Endothelial cell of umbilical vein (primary cell): ENCODE results near the gene ABCF2. TPM values are rescaled to one million over a fixed set of nuclear protein-coding genes. Genes with fewer than 3 reads are reported as not detected.

Experiments used
- BruUV-seq: library from RNA; stranded (reverse); fragments of 400-500 nt; replicated peaks from 2 replicates; lab custom pipeline; 2021; lab: Mats Ljungman, UMichigan
- CTCF ChIA-PET: fragments of 300-600, 350-600 bp; sonication (Branson Sonifier 250); formaldehyde crosslinking; loops from one replicate; lab custom pipeline; 2021; ENCODE audit warnings: antibody characterized with exemption, inconsistent platforms; lab: Charles Lee
- POLR2A ChIA-PET: fragments of 300-600, 350-600 bp; sonication (Branson Sonifier 250); formaldehyde crosslinking; loops from one replicate; lab custom pipeline; 2021; ENCODE audit warnings: antibody characterized with exemption, inconsistent platforms; lab: Charles Lee
- DNase-seq: peaks from one replicate; pipeline ENCODE4 v3.0.0-alpha.2; 2011; ENCODE audit warnings: low read depth, low spot score
- FAIRE-seq: peaks from 2 replicates; lab custom pipeline; 2011; peaks lifted over from hg19 to GRCh38; lab: Jason Lieb, UNC
- H2AFZ ChIP-seq: 2 replicates; pipeline ENCODE4 v1.6.0; 2012; ENCODE audit warnings: low read depth, low read length, control low read depth, inconsistent platforms
- H3K27ac ChIP-seq: 2 replicates; pipeline ENCODE4 v1.5.1; 2011; ENCODE audit warnings: low read depth, mild to moderate bottlenecking, control low read depth, low read length, moderate library complexity; ENCODE audit not compliant: insufficient read depth
- H3K27me3 ChIP-seq, 2 experiments: 2 replicates each; pipeline versions ENCODE4 v1.6.0 to v1.6.1; 2011; ENCODE audit warnings: low read length in 2 of 2, mixed read lengths in 1 of 2; ENCODE audit not compliant: control insufficient read depth in 2 of 2, insufficient read depth in 2 of 2
- H3K36me3 ChIP-seq, 2 experiments: 2 replicates in 1 of 2; 3 replicates in 1 of 2; pipeline ENCODE4 v1.5.1; 2011; ENCODE audit warnings: low read length in 2 of 2, mild to moderate bottlenecking in 1 of 2, moderate library complexity in 1 of 2; ENCODE audit not compliant: control insufficient read depth in 2 of 2, insufficient read depth in 2 of 2; ENCODE audit errors: extremely low read depth in 1 of 2
- H3K4me1 ChIP-seq: 3 replicates; pipeline ENCODE4 v1.5.1; 2011; ENCODE audit warnings: mild to moderate bottlenecking, low read length; ENCODE audit not compliant: control insufficient read depth, insufficient read depth; ENCODE audit errors: extremely low read depth
- H3K4me2 ChIP-seq: 2 replicates; pipeline ENCODE4 v1.6.1; 2011; ENCODE audit warnings: low read length, control low read depth, mixed read lengths; ENCODE audit not compliant: insufficient read depth
- H3K4me3 ChIP-seq, 3 experiments: fragments of 200-600 bp in 1 of 3; sonication (generic), shearing (Covaris generic) in 1 of 3; replicated peaks in 1 of 3; 2 replicates each; pipeline ENCODE4 v1.5.1; 2011 to 2016; ENCODE audit warnings: control low read depth in 3 of 3, low read length in 3 of 3, mild to moderate bottlenecking in 2 of 3, inconsistent platforms in 1 of 3, low read depth in 1 of 3, moderate library complexity in 1 of 3; ENCODE audit not compliant: insufficient read depth in 1 of 3
- H3K79me2 ChIP-seq: 2 replicates; pipeline ENCODE4 v1.6.0; 2012; ENCODE audit warnings: low read length, inconsistent platforms; ENCODE audit not compliant: control insufficient read depth, insufficient read depth
- H3K9ac ChIP-seq: replicated peaks from 2 replicates; pipeline ENCODE3; 2011; ENCODE audit warnings: low read length, control low read depth; ENCODE audit not compliant: insufficient read depth; ENCODE audit errors: extremely low read depth
- H3K9me1 ChIP-seq: replicated peaks from 3 replicates; pipeline ENCODE4 v1.6.0; 2011; ENCODE audit warnings: mild to moderate bottlenecking, low read length; ENCODE audit not compliant: control insufficient read depth, insufficient read depth; ENCODE audit errors: extremely low read depth
- H3K9me3 ChIP-seq: replicated peaks from 2 replicates; pipeline ENCODE4 v1.5.1; 2012; ENCODE audit warnings: low read length, inconsistent platforms; ENCODE audit not compliant: control insufficient read depth, insufficient read depth
- H4K20me1 ChIP-seq: replicated peaks from 2 replicates; pipeline ENCODE3; 2011; ENCODE audit warnings: mild to moderate bottlenecking, low read length; ENCODE audit not compliant: control insufficient read depth, insufficient read depth; ENCODE audit errors: extremely low read depth
- CTCF ChIP-seq, 2 donors: IDR thresholded peaks; 1 replicate in 1 of 2; 2 replicates in 1 of 2; pipeline ENCODE4 v1.5.1; 2011; ENCODE audit warnings: low read length in 2 of 2, mild to moderate bottlenecking in 2 of 2, moderate library complexity in 2 of 2, control low read depth in 1 of 2, inconsistent platforms in 1 of 2, low read depth in 1 of 2; ENCODE audit not compliant: insufficient read depth in 1 of 2; ENCODE audit errors: extremely low read depth in 1 of 2
- EZH2 ChIP-seq: IDR thresholded peaks from 2 replicates; pipeline ENCODE4 v1.6.1; 2012; ENCODE audit warnings: borderline replicate concordance, low read depth, mild to moderate bottlenecking, moderate library complexity, low read length, inconsistent platforms; ENCODE audit not compliant: severe bottlenecking
- FOS ChIP-seq: IDR thresholded peaks from 2 replicates; pipeline ENCODE4 v1.6.1; 2011; ENCODE audit warnings: mild to moderate bottlenecking, low read length, moderate library complexity, borderline replicate concordance; ENCODE audit not compliant: insufficient read depth
- GATA2 ChIP-seq: IDR thresholded peaks from 2 replicates; pipeline ENCODE4 v1.7.0; 2011; ENCODE audit warnings: low read depth, mild to moderate bottlenecking, moderate library complexity, mixed read lengths, low read length; ENCODE audit not compliant: insufficient read length, insufficient read depth
- JUN ChIP-seq: IDR thresholded peaks from 2 replicates; pipeline ENCODE4 v1.6.1; 2011; ENCODE audit warnings: borderline replicate concordance, low read depth; ENCODE audit not compliant: insufficient read length, insufficient read depth
- MAX ChIP-seq: IDR thresholded peaks from 2 replicates; pipeline ENCODE4 v1.6.1; 2011; ENCODE audit not compliant: insufficient read depth, insufficient read length
- MYC ChIP-seq: IDR thresholded peaks from one replicate; pipeline ENCODE4 v1.6.1; 2011; ENCODE audit warnings: mild to moderate bottlenecking, low read depth, low read length
- POLR2A ChIP-seq: IDR thresholded peaks from 2 replicates; pipeline ENCODE4 v1.6.1; 2012; ENCODE audit warnings: low read depth, mild to moderate bottlenecking, control low read depth, low read length
- POLR2AphosphoS5 ChIP-seq: IDR thresholded peaks from 2 replicates; pipeline ENCODE4 v1.6.1; 2012; ENCODE audit warnings: low read depth, mild to moderate bottlenecking, control low read depth, low read length, moderate library complexity; ENCODE audit not compliant: insufficient read depth
- dilution Hi-C: fragments of 300-500 bp; cut with MboI; formaldehyde crosslinking; loops from one replicate; pipeline ENCODE4 v1.15.0; 2019; ENCODE audit warnings: low sequenced_read_pairs; ENCODE audit not compliant: extremely low pct_ligation_motif_present
- intact Hi-C: fragments of 100-400 bp; cut with micrococcal nuclease; formaldehyde crosslinking; loops from one replicate; pipeline ENCODE4 v1.10.0; 2022
- polyA plus RNA-seq, 4 experiments: library from polyadenylated mRNA; depleted of rRNA in 3 of 4; stranded (reverse) in 3 of 4; unstranded in 1 of 4; fragments of >200 nt; gene quantifications; 2 replicates each; pipeline versions ENCODE4 v1.2.1 to v1.2.3, GENCODE V29; 2011 to 2012; ENCODE audit warnings: missing spikeins in 1 of 4
- total RNA-seq: library from RNA; stranded (reverse); gene quantifications from 2 replicates; pipeline ENCODE4 v1.2.3, GENCODE V29; 2021

Gene ABCF2
- total and polyA plus RNA-seq, 2 donors (not counting 3 experiments of a cell fraction or from before 2014, with no cell fraction given): 45.3 to 61.6 TPM

GRCh38 chr7:151269511-151269910 lies 42.5 kb upstream of the ABCF2 start:
- Histone ChIP-seq H3K9me1 (no peaks in the 10 kb centered on the region), H3K27ac (no peak overlapping the region), H4K20me1 (no peaks in the 10 kb centered on the region), H3K4me1 (no peaks in the 10 kb centered on the region), H3K4me3 (no peak overlapping the region), H2AFZ (no peak overlapping the region), H3K79me2 (no peaks in the 10 kb centered on the region), H3K9ac (no peak overlapping the region), H3K27me3 (peaks cover 0 to 2% of the 10 kb centered on the region in 2 experiments), H3K36me3 (no peaks in the 10 kb centered on the region), H3K9me3 (no peaks in the 10 kb centered on the region), H3K4me2 (no peak overlapping the region)
- TF ChIP-seq EZH2: no peak
- no peak for TF ChIP-seq FOS
- no peak for TF ChIP-seq CTCF (IDR thresholded peaks at IDR 0.05; ENCODE audit: extremely low read depth in 1 of 2, insufficient read depth in 1 of 2, low read depth in 1 of 2, low read length in 2 of 2)
- TF ChIP-seq POLR2A: no peak
- TF ChIP-seq MYC: no peak
- TF ChIP-seq GATA2: no peak
- TF ChIP-seq POLR2AphosphoS5: no peak
- TF ChIP-seq MAX: no peak
- no peak for TF ChIP-seq JUN
- dilution Hi-C loops: no loop called here
- POLR2A ChIA-PET: no interaction called here
- DNase-seq (no peak), FAIRE-seq (no peak)
- intact Hi-C loops: no loop called here
- CTCF ChIA-PET: interaction anchor here (0.6 kb wide), 2 partner anchors 25 to 50 kb away, joined by 3 read pairs; no protein-coding TSS in a partner anchor
- no TSS peak for BruUV-seq
